Neural cell (in vitro differentiated cells): ENCODE data around the gene LRRC74B. TPM values are rescaled to one million over a fixed set of nuclear protein-coding genes. Genes with fewer than 3 reads are reported as not detected.

ENCODE experiments used
- H2AFZ ChIP-seq: fragments of 200-600, 300-800 bp; sonication (generic), shearing (Covaris generic); 2 replicates; pipeline ENCODE4 v1.6.0; 2014; ENCODE audit warnings: low read depth, mild to moderate bottlenecking, antibody characterized with exemption, low read length, moderate library complexity
- H3F3A ChIP-seq: fragments of 200-600 bp; shearing (Covaris generic); 2 replicates; pipeline ENCODE4 v1.6.1; 2016; ENCODE audit warnings: mild to moderate bottlenecking, moderate library complexity, mixed read lengths, antibody characterized with exemption, low read length; ENCODE audit not compliant: insufficient read depth, poor library complexity, severe bottlenecking
- H3K27ac ChIP-seq: fragments of 200-600, 300-800 bp; sonication (generic), shearing (Covaris generic); 2 replicates; pipeline ENCODE4 v1.5.1; 2014; ENCODE audit warnings: mild to moderate bottlenecking, low read length, moderate library complexity
- H3K27me3 ChIP-seq: fragments of 300-800, 200-600 bp; sonication (generic), shearing (Covaris generic); 2 replicates; pipeline ENCODE4 v1.6.0; 2014; ENCODE audit warnings: mild to moderate bottlenecking, low read depth, low read length, moderate library complexity; ENCODE audit not compliant: insufficient read depth
- H3K36me3 ChIP-seq: fragments of 300-800, 200-600 bp; sonication (generic), shearing (Covaris generic); 2 replicates; pipeline ENCODE4 v1.5.1; 2014; ENCODE audit warnings: mild to moderate bottlenecking, antibody characterized with exemption, low read length, moderate library complexity; ENCODE audit not compliant: insufficient read depth
- H3K4me2 ChIP-seq: fragments of 300-800, 200-600 bp; sonication (generic), shearing (Covaris generic); 2 replicates; pipeline ENCODE4 v1.6.0; 2014; ENCODE audit warnings: mild to moderate bottlenecking, low read length
- H3K4me3 ChIP-seq: fragments of 300-800, 200-600 bp; sonication (generic), shearing (Covaris generic); 2 replicates; pipeline ENCODE4 v1.5.1; 2014; ENCODE audit warnings: mild to moderate bottlenecking, low read length, moderate library complexity
- H3K79me2 ChIP-seq: fragments of 200-600 bp; shearing (Covaris generic); replicated peaks from 2 replicates; pipeline ENCODE4 v1.6.0; 2014; ENCODE audit warnings: mild to moderate bottlenecking, low read length, moderate library complexity; ENCODE audit not compliant: insufficient read depth
- H3K9ac ChIP-seq: fragments of 300-800, 200-600 bp; sonication (generic), shearing (Covaris generic); 2 replicates; pipeline ENCODE4 v1.6.1; 2016; ENCODE audit warnings: mild to moderate bottlenecking, low read length, mixed read lengths
- H3K9me2 ChIP-seq: fragments of 200-600 bp; shearing (Covaris generic); 2 replicates; pipeline ENCODE4 v1.6.1; 2016; ENCODE audit warnings: mild to moderate bottlenecking, low read length, mixed read lengths; ENCODE audit not compliant: insufficient read depth
- H3K9me3 ChIP-seq: fragments of 200-600, 300-800 bp; sonication (generic), shearing (Covaris generic); 2 replicates; pipeline ENCODE4 v1.6.1; 2016; ENCODE audit warnings: mild to moderate bottlenecking, mixed run types, low read length, moderate library complexity, mixed read lengths
- H4K20me1 ChIP-seq: fragments of 200-600 bp; shearing (Covaris generic); 2 replicates; pipeline ENCODE4 v1.6.1; 2016; ENCODE audit warnings: mild to moderate bottlenecking, mixed run types; ENCODE audit not compliant: insufficient read depth
- EP300 ChIP-seq: fragments of 450-650 bp; conservative IDR thresholded peaks from 2 replicates; pipeline ENCODE4 v1.6.1; 2014; ENCODE audit warnings: antibody characterized with exemption, mild to moderate bottlenecking, moderate library complexity; ENCODE audit not compliant: poor library complexity, severe bottlenecking
- EZH2 ChIP-seq: fragments of 200-600, 300-800 bp; shearing (Covaris generic), sonication (generic); IDR thresholded peaks from 2 replicates; pipeline ENCODE4 v1.6.1; 2014; ENCODE audit warnings: antibody characterized with exemption, low read length, borderline replicate concordance, mild to moderate bottlenecking; ENCODE audit not compliant: insufficient read depth, poor library complexity, severe bottlenecking
- MXI1 ChIP-seq: fragments of 450-650 bp; conservative IDR thresholded peaks from 2 replicates; pipeline ENCODE4 v1.6.1; 2014; ENCODE audit warnings: antibody characterized with exemption, mild to moderate bottlenecking; ENCODE audit not compliant: poor library complexity, severe bottlenecking
- POLR2AphosphoS5 ChIP-seq: IDR thresholded peaks from 2 replicates; pipeline ENCODE4 v1.6.1; 2012
- RAD21 ChIP-seq: fragments of 450-650 bp; conservative IDR thresholded peaks from 2 replicates; pipeline ENCODE4 v1.6.1; 2014; ENCODE audit warnings: antibody characterized with exemption, mild to moderate bottlenecking, moderate library complexity
- SMC3 ChIP-seq: fragments of 450-650 bp; conservative IDR thresholded peaks from 2 replicates; pipeline ENCODE4 v1.6.1; 2014; ENCODE audit warnings: antibody characterized with exemption, mild to moderate bottlenecking, moderate library complexity; ENCODE audit not compliant: poor library complexity
- TAF1 ChIP-seq: IDR thresholded peaks from 2 replicates; pipeline ENCODE4 v1.6.1; 2012; ENCODE audit warnings: low read depth
- polyA plus RNA-seq: library from polyadenylated mRNA; depleted of rRNA; stranded (reverse); fragments of >200 nt; gene quantifications from 2 replicates; pipeline ENCODE4 v1.2.3, GENCODE V29; 2014
- TF ChIP-seq, protein P1 (sequence below): IDR thresholded peaks from 2 replicates; pipeline ENCODE4 v1.6.1; 2012; ENCODE audit warnings: borderline replicate concordance
- TF ChIP-seq, protein P2 (sequence below): fragments of 450-650 bp; IDR thresholded peaks from 2 replicates; pipeline ENCODE4 v1.5.1; 2014; ENCODE audit warnings: antibody characterized with exemption, mild to moderate bottlenecking, moderate library complexity; ENCODE audit not compliant: poor library complexity, severe bottlenecking

The LRRC74B gene
- polyA plus RNA-seq, 1 donor from 2014 or later: not detected

DNA sequence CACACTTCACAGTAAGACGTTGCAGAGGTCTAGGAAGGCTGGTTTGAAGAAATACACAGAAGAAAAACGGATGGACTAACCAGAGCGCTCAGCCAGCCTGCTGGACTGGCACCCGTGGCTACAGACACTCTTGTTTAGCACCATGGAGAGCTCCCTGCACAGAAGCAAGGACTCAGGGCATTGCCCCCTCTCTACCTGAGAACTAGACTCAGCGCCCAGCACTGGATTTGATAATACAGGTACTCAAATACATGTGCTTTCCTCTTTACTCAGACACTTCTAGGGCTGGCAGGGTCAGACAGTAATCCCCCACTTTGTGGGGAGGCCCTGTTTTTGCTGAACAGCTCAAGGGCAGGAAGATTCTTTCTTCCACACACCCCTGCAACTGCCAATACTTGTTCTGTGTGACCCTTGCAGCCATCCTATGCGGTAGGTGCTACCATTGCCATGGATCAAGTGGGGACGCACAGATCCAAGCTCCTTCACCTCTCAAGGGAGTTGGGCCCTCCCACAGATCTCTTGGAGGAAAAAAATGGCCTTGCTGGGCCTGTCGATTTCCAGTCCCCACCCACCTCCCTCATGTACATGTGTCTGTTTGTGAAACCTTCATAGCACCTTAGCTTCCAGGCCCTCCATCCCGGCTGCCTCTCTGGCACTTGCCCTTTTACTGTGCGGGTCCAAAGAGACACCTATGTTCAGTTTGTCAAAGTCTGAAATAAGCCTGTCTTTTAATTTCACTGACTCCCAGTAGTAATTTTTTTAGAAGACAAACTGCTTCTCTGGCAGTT is 35.9 kb upstream of the LRRC74B start:
- H3K9me2 ChIP-seq: no peaks in the 10 kb centered on the region
- TF ChIP-seq EP300: no peak
- no peak for TF ChIP-seq TAF1
- TF ChIP-seq POLR2AphosphoS5: no peak
- no peak for TF ChIP-seq MXI1
- TF ChIP-seq RAD21: no peak
- no peak overlapping the region for H3K4me3 ChIP-seq
- H3K4me2 ChIP-seq: no peak overlapping the region
- peaks cover 3% of the 10 kb centered on the region for H3K36me3 ChIP-seq
- H3K9ac ChIP-seq: no peak overlapping the region
- no peak overlapping the region for H2AFZ ChIP-seq
- H4K20me1 ChIP-seq: no peaks in the 10 kb centered on the region
- peaks cover 22% of the 10 kb centered on the region for H3K79me2 ChIP-seq
- no peaks in the 10 kb centered on the region for H3K27me3 ChIP-seq
- peaks cover 3% of the 10 kb centered on the region for H3F3A ChIP-seq
- H3K9me3 ChIP-seq: no peaks in the 10 kb centered on the region
- no peak overlapping the region for H3K27ac ChIP-seq

DNA sequence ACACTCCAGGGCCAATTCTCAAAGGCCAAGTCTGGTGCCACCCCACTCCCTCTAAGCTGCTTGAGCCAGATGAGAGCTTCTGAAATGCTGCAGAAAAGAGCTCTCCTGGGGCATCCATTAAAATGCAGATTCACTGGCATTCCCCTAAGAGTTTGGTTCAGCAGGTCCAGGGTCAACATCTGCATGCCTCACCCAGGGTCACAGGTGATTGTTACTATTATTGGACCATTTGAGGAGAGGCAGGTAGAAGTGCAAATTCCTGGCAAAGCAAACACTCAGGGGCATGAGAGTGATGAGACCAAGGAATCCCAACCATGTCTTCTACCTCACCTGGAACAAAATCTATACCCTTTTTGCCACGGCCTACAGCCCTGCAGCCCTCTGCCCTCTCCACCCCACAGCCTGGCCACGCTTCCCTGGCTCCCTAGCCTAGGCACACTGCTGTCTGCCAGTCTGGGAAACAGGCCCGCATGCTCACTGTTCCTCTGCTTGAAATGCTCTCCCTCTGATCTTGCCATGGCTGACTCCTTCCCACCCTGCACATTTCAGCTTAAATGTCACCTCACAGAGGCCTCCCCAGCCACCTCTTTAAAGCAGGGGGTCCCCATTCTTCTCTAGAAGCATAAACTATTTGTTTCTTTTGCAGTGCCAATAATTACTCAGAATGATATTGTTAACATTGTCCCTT is 35.2 kb upstream of the LRRC74B start:
- Histone ChIP-seq H3K27ac (no peak overlapping the region), H3K4me3 (no peak overlapping the region), H3K9ac (no peak overlapping the region)

More for the DNA sequence above, 35.2 kb upstream of the LRRC74B start:
- TF ChIP-seq MXI1 (no peak), EP300 (no peak), POLR2AphosphoS5 (no peak), SMC3 (no peak), EZH2 (no peak), RAD21 (no peak), TAF1 (no peak)
- TF ChIP-seq, protein P1, sequence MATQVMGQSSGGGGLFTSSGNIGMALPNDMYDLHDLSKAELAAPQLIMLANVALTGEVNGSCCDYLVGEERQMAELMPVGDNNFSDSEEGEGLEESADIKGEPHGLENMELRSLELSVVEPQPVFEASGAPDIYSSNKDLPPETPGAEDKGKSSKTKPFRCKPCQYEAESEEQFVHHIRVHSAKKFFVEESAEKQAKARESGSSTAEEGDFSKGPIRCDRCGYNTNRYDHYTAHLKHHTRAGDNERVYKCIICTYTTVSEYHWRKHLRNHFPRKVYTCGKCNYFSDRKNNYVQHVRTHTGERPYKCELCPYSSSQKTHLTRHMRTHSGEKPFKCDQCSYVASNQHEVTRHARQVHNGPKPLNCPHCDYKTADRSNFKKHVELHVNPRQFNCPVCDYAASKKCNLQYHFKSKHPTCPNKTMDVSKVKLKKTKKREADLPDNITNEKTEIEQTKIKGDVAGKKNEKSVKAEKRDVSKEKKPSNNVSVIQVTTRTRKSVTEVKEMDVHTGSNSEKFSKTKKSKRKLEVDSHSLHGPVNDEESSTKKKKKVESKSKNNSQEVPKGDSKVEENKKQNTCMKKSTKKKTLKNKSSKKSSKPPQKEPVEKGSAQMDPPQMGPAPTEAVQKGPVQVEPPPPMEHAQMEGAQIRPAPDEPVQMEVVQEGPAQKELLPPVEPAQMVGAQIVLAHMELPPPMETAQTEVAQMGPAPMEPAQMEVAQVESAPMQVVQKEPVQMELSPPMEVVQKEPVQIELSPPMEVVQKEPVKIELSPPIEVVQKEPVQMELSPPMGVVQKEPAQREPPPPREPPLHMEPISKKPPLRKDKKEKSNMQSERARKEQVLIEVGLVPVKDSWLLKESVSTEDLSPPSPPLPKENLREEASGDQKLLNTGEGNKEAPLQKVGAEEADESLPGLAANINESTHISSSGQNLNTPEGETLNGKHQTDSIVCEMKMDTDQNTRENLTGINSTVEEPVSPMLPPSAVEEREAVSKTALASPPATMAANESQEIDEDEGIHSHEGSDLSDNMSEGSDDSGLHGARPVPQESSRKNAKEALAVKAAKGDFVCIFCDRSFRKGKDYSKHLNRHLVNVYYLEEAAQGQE: no peak
- TF ChIP-seq, protein P2, sequence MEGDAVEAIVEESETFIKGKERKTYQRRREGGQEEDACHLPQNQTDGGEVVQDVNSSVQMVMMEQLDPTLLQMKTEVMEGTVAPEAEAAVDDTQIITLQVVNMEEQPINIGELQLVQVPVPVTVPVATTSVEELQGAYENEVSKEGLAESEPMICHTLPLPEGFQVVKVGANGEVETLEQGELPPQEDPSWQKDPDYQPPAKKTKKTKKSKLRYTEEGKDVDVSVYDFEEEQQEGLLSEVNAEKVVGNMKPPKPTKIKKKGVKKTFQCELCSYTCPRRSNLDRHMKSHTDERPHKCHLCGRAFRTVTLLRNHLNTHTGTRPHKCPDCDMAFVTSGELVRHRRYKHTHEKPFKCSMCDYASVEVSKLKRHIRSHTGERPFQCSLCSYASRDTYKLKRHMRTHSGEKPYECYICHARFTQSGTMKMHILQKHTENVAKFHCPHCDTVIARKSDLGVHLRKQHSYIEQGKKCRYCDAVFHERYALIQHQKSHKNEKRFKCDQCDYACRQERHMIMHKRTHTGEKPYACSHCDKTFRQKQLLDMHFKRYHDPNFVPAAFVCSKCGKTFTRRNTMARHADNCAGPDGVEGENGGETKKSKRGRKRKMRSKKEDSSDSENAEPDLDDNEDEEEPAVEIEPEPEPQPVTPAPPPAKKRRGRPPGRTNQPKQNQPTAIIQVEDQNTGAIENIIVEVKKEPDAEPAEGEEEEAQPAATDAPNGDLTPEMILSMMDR: no peak
- H4K20me1 ChIP-seq: no peaks in the 10 kb centered on the region
- peaks cover 22% of the 10 kb centered on the region for H3K79me2 ChIP-seq
- H3K9me2 ChIP-seq: no peaks in the 10 kb centered on the region
- no peaks in the 10 kb centered on the region for H3K9me3 ChIP-seq
- H2AFZ ChIP-seq: no peak overlapping the region
- H3K4me2 ChIP-seq: no peak overlapping the region
- H3F3A ChIP-seq: peaks cover 3% of the 10 kb centered on the region
- H3K27me3 ChIP-seq: no peaks in the 10 kb centered on the region
- peaks cover 3% of the 10 kb centered on the region for H3K36me3 ChIP-seq
